Measurements from ENCODE around the gene KAZN. TPM values are rescaled to one million over a fixed set of nuclear protein-coding genes. Genes with fewer than 3 reads are reported as not detected.

The KAZN gene
- total and polyA plus RNA-seq, 12 donors = 1.1 to 6.5 (median 1.9) TPM

DNA sequence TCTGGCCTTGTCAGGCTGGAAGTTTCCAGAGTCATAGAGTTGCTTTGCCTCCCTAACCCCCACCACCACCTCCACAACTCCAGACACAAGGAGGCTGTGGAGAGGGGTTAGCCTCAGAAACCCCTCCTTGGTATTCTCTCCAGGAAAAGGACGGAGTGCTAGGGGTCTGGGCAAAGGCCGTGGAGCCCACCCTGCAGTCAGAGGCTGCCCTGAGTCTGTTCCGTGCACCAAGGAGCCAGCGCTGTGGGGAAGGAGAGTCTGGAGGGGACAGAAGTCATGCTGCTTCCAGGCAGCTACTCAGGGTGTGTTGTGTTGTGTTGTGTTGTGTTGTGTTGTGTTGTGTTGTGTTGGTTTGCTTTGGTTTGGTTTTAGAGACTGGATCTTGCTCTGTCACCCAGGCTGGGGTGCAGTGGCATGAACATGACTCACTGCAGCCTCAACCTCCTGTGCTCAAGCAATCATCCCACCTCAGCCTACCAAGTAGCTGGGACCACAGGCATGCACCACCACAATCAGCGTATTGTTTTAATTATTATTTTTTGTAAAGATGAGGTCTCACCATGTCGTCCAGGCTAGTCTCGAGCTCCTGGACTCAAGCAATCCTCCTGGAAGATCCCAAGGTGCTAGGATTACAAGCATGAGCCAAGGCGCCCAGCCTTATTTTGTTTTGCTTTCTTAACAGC lies 432.9 kb downstream of the KAZN start:
- Histone ChIP-seq H3K27me3 (no peaks in the 10 kb centered on the region), H3K4me3 (no peak overlapping the region), H3K36me3 (peaks cover 0 to 8% (median 0%) of the 10 kb centered on the region in 9 donors), H3K9me3 (no peaks in the 10 kb centered on the region), H3K4me1 (peaks cover 0 to 7% (median 0%) of the 10 kb centered on the region in 9 donors), H3K27ac (no peak overlapping the region)
- DNase-seq = no peak
- 96 to 98% methylated on average over 8 of the region's 8 CpGs for WGBS, 2 donors
- ATAC-seq = no peak
- intact Hi-C loops (cut with DNase I) = no loop called here
- TF ChIP-seq, protein P1, sequence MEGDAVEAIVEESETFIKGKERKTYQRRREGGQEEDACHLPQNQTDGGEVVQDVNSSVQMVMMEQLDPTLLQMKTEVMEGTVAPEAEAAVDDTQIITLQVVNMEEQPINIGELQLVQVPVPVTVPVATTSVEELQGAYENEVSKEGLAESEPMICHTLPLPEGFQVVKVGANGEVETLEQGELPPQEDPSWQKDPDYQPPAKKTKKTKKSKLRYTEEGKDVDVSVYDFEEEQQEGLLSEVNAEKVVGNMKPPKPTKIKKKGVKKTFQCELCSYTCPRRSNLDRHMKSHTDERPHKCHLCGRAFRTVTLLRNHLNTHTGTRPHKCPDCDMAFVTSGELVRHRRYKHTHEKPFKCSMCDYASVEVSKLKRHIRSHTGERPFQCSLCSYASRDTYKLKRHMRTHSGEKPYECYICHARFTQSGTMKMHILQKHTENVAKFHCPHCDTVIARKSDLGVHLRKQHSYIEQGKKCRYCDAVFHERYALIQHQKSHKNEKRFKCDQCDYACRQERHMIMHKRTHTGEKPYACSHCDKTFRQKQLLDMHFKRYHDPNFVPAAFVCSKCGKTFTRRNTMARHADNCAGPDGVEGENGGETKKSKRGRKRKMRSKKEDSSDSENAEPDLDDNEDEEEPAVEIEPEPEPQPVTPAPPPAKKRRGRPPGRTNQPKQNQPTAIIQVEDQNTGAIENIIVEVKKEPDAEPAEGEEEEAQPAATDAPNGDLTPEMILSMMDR (IDR thresholded peaks at IDR 0.05) = no peak

DNA sequence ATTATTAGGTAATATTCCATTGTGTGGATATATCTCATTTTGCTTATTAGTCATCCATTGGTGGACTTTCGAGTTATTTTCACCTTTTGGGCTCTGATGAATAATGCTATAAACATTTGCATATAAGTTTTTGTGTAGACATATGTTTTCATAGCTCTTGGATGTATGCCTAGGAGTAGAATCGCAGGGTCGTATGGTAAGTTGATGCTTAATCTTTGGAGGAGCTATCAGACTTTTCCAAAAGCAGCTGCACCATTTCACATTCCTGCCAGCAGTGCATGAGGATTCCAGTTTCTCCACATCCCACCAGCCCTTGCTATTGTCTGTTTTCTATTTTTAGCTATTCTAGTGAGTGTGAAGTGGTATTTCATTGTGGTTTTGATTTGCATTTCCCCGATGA lies 434.8 kb downstream of the KAZN start:
- Histone ChIP-seq H3K27ac (no peak overlapping the region), H3K4me1 (no peaks in the 10 kb centered on the region), H3K9me3 (no peaks in the 10 kb centered on the region), H3K36me3 (peaks cover 0 to 8% (median 0%) of the 10 kb centered on the region in 9 donors), H3K4me3 (no peak overlapping the region), H3K27me3 (no peaks in the 10 kb centered on the region)
- DNase-seq (no peak), ATAC-seq (no peak)
- TF ChIP-seq, protein P1 (IDR thresholded peaks at IDR 0.05) = no peak
- intact Hi-C loops (cut with DNase I) = no loop called here
- WGBS, 2 donors = 43 to 50% methylated on average over 4 of the region's 4 CpGs

DNA sequence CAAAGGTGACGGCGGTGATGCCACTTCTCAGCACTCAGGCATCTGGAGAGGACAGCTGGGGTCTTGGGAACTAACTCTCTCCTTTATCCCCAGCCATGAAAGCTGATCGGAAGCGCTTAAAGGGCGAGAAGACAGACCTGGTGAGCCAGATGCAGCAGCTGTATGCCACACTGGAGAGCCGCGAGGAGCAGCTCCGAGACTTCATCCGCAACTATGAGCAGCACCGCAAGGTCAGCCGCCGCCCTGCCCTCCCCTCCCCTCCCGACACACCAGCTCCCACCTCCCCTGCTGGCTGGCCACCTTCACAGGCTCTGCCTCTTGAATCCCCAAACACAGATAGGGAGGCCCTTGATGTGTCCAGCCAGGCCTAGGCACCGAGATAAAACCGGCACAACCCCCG lies 436.2 kb downstream of the KAZN start:
- ATAC-seq = no peak
- no peak for DNase-seq
- H3K27me3 ChIP-seq = no peaks in the 10 kb centered on the region
- no peak overlapping the region for H3K27ac ChIP-seq
- H3K36me3 ChIP-seq = peaks cover 0 to 8% (median 0%) of the 10 kb centered on the region in 9 donors
- intact Hi-C loops (cut with DNase I) = no loop called here
- TF ChIP-seq, protein P1 (IDR thresholded peaks at IDR 0.05) = no peak
- WGBS, 2 donors = 87 to 93% methylated on average over 16 of the region's 16 CpGs
- H3K4me1 ChIP-seq = no peaks in the 10 kb centered on the region
- H3K9me3 ChIP-seq = no peaks in the 10 kb centered on the region
- no peak overlapping the region for H3K4me3 ChIP-seq

DNA sequence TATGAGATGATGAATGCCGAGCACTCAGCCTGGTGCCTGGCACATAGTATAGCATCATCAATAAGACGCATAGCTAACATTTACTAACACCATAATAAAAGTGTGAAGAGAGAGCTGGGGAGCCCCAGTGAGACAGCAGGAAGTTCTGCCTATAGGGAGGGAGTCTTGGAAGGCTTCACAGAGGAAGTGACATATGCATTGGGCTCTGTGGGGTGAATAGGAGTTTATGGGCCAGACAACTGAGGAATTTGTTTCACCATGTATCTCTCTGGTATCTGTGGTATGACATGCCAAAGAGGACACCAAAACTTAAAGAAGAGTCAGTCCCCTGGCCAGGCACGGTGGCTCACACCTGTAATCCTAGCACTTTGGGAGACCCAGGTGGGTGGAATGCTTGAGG lies 436.8 kb downstream of the KAZN start:
- no peak overlapping the region for H3K27ac ChIP-seq
- H3K36me3 ChIP-seq = peaks cover 0 to 8% (median 0%) of the 10 kb centered on the region in 9 donors
- no peaks in the 10 kb centered on the region for H3K27me3 ChIP-seq
- no peak overlapping the region for H3K4me3 ChIP-seq
- 97 to 100% methylated on average over 3 of the region's 3 CpGs for WGBS, 2 donors
- no peak for DNase-seq
- ATAC-seq = no peak
- intact Hi-C loops (cut with DNase I) = no loop called here
- H3K9me3 ChIP-seq = no peaks in the 10 kb centered on the region
- H3K4me1 ChIP-seq = no peaks in the 10 kb centered on the region
- TF ChIP-seq, protein P1 (IDR thresholded peaks at IDR 0.05) = no peak
